22Rv1 (cell line): ENCODE measurements around the gene CPD.

Experiments used
- H3K27ac ChIP-seq: fragments of 450-650 bp; 2 replicates; pipeline ENCODE4 v1.5.1; 2017
- ZFX ChIP-seq: fragments of 450-650 bp; IDR thresholded peaks from 2 replicates; pipeline ENCODE4 v1.6.1; 2017; ENCODE audit warnings: antibody characterized with exemption, borderline replicate concordance
- TF ChIP-seq, protein P1 (sequence below): fragments of 450-650 bp; IDR thresholded peaks from 2 replicates; pipeline ENCODE4 v1.5.1; 2017; ENCODE audit warnings: mild to moderate bottlenecking

The CPD gene

DNA sequence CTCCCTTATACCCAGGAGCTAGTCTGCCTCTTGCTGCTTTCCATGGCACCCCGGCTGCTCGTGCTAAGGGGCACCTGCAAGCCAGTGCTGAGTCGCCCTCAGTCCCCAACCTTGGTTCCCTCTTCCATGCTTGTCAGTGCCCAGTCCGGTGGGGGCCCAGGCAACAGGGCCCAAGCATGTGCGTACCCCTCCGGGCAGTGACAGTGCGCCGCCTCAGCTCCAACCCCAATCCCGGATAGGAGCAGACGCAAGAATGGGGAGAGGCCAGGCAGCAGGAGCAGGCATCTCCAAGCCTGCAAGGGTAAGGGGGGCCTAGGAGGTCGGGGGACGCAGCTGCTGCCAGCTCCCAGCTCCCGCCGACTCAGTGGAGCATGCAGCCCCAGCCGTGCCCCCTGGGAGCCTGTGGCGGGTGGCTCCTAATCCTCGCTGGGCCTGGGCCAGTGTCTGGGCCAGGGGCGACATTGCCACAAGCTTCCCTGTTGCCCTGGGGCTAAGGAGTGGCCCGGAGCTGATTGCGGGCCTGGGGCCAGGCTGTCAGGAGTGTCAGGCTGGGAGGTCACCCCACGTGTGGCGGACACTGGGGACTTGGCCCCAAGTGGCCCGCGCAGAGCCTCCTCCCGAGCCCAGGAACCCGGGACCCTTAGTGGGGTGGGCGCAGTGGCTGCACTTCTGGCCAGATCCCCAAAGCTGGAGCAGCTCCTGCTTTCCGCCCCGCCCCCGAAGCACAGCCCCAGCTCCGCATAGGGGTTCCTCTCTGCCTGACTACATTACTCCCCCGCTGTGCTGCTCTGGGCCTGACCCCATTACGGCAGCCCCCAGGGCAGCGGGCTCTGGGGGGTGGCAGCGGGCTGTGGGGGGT is 9.8 kb downstream of the CPD start:
- H3K27ac ChIP-seq: no peak overlapping the region
- TF ChIP-seq, protein P1, sequence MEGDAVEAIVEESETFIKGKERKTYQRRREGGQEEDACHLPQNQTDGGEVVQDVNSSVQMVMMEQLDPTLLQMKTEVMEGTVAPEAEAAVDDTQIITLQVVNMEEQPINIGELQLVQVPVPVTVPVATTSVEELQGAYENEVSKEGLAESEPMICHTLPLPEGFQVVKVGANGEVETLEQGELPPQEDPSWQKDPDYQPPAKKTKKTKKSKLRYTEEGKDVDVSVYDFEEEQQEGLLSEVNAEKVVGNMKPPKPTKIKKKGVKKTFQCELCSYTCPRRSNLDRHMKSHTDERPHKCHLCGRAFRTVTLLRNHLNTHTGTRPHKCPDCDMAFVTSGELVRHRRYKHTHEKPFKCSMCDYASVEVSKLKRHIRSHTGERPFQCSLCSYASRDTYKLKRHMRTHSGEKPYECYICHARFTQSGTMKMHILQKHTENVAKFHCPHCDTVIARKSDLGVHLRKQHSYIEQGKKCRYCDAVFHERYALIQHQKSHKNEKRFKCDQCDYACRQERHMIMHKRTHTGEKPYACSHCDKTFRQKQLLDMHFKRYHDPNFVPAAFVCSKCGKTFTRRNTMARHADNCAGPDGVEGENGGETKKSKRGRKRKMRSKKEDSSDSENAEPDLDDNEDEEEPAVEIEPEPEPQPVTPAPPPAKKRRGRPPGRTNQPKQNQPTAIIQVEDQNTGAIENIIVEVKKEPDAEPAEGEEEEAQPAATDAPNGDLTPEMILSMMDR: no peak
- no peak for TF ChIP-seq ZFX

DNA sequence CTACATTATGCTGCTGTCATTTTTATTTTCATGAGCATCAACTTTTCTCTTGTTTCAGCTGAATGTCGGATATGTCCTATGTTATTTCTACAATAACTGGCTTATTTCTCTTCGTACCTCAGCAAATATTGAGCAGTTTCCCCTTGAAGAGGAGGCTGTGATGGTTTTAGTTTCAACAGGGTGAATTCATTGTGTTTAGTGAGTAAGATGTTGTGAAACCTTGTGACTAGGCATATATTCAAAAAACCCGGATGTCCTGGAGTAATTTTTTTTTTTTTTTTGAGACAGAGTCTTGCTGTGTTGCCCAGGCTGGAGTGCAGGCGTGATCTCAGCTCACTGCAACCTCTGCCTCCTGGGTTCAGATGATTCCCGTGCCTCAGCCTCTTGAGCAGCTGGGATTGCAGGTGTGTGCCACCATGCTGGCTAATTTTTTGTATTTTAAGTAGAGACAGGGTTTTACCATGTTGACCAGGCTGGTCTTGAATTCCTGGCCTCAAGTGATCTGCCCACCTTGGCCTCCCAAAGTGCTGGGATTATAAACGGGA is 11.1 kb downstream of the CPD start:
- no peak for TF ChIP-seq ZFX
- TF ChIP-seq, protein P1: no peak
- no peak overlapping the region for H3K27ac ChIP-seq

DNA sequence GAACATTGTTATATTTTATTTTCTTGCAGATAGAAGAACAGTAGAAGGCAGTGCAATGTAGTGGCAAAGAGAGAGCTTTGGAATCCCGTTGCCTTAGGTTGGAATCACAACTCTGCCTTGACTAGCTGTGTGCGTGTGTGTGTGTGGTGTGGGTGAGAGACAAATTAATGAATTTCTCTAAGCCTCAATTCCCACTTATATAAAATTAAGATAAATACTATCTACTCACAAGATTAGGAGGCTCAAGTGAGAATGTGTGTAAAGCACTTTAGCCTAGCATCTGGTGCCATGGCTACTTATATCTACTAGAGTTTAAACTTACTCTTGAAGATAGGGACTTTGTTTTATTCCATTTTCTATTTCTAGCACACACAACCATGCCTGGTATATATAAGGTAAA is 12.8 kb downstream of the CPD start:
- no peak overlapping the region for H3K27ac ChIP-seq
- TF ChIP-seq ZFX: no peak
- TF ChIP-seq, protein P1: no peak

DNA sequence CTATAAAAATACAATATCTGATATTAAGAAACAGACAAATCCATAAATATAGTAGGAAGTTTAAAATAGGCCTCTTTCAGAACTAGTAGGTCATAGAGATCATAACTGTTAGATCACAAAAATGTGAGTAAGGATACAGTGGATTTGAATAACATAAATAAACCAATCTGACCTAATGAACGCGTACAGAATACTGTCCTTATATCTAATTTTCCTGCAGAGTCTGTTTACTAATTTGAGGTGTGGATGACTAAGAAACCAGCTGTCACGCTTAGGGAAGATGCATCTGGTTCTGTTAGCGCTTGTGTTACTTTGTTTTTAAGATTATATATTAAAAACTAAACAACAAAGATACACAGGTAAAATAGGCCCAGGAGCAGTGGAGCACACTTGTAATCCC is 14.8 kb downstream of the CPD start:
- TF ChIP-seq ZFX: no peak
- TF ChIP-seq, protein P1: no peak
- 0 out of 2 replicates have a peak overlapping the region, but pooled peaks have one; percentile 1 for H3K27ac ChIP-seq

DNA sequence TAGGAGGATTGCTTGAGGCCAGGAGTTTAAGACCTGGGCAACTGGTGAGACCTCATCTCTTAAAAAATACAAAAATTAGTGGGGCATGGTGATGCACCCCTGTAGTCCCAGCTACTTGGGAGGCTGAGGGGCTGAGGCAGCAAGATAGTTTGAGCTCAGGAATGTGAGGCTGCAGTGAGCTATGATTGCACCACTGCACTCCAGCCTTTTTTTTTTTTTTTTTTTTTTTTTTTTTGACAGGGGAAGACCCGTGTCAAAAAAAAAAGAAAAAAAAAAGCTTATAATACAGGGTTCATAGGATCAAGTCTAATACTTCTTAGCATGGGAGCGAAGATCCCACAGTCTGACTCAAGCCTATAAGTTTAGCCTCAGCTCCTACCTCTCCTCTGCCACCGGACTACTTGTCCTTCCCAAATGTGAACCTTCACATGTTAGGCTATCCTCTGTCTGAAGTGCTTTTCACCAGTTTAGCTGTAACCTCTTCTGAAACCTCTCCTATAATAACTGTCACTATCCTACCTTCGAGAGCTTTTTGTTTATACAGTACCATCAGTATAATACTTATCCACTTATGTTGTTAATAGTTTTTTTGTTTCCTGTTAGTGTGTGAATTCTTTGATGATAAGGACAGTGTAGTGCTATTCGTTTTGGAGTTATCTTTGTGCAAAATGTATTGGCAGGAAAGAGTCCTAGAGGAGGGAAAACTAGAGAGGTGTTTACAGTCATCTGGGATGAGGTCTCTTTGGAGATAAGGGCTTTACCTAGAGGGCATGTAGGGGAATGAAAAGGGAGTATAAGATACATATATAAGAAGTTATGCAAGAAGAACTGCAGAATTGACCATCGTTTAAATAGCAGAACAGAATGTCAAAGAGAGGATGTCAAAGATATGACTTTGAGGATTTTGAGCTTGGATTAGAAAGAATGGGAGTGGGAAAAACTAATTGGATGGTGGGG is 15.5 kb downstream of the CPD start:
- 0 out of 2 replicates have a peak overlapping the region, but pooled peaks have one; percentile 23 for H3K27ac ChIP-seq
- TF ChIP-seq ZFX: no peak
- TF ChIP-seq, protein P1: no peak

DNA sequence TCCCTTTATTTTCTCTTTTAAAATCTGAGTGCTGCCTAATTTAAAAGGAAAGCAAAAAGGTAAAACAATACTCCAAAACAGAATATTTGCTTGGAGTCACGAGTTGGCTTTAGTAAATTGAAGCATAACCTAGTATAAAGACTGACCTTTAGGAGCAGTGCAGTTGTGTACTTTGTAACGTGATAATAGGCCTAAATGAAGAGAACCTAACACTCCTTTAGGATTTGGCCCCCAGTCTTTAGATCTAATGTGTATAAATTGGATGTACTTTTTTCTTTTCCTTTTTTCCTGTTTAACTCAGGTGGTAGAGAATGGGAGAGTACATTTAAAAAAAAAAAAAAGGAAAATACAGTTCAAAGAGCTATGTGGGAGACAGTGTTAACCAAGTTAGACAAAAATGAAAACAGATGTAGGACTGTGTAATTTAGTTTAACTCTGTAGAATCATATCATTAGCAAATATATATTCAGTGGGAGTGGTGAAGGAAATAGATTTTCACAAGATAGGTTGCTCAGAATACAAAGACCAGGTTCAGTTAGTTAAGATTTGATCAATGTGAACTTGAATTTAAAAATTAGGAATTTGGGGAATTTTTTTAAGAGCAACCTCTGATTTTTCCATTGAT is 16.8 kb downstream of the CPD start:
- TF ChIP-seq ZFX: no peak
- TF ChIP-seq, protein P1: no peak
- H3K27ac ChIP-seq: peak overlapping the region; percentile 23
